Measurements from ENCODE around the gene GALM. TPM values are rescaled to one million over a fixed set of nuclear protein-coding genes. Genes with fewer than 3 reads are reported as not detected.

GALM gene
- polyA plus RNA-seq, 1 experiment, result 10.1 TPM

GRCh38 chr2:38691994-38692393, 26.1 kb downstream of the GALM start:
- Histone ChIP-seq H3K36me3 (ENCODE audit: control insufficient read depth, insufficient read depth, low read length) (no peaks in the 10 kb centered on the region), H3K27me3 (ENCODE audit: control insufficient read depth, insufficient read depth, low read length) (no peaks in the 10 kb centered on the region), H3K4me3 (ENCODE audit: low read depth, low read length) (no peak overlapping the region)
- CTCF ChIA-PET, result interaction anchor here (0.8 to 0.9 kb wide), 2 partner anchors 88 to 110 kb away, joined by 3 read pairs; no protein-coding TSS in a partner anchor
- POLR2A ChIA-PET, result interaction anchor here (0.5 kb wide), 1 partner anchor 93 kb away, joined by 3 read pairs; no protein-coding TSS in a partner anchor
- no peak for TF ChIP-seq CTCF (IDR thresholded peaks at IDR 0.05; ENCODE audit: insufficient read depth, low read depth, low read length)
- no peak for DNase-seq (ENCODE audit: low read depth)

- POLR2A ChIA-PET, result interaction anchor here (0.5 kb wide), 1 partner anchor 94 kb away, joined by 3 read pairs; no protein-coding TSS in a partner anchor
- no peaks in the 10 kb centered on the region for H3K27me3 ChIP-seq (ENCODE audit: control insufficient read depth, insufficient read depth, low read length)
- CTCF ChIA-PET, result no interaction called here
These were observed 26.9 kb downstream of the GALM start for GRCh38 chr2:38692636-38693318.

GRCh38 chr2:38697116-38697840, 31.4 kb downstream of the GALM start:
- Histone ChIP-seq H3K27me3 (ENCODE audit: control insufficient read depth, insufficient read depth, low read length) (no peaks in the 10 kb centered on the region), H3K36me3 (ENCODE audit: control insufficient read depth, insufficient read depth, low read length) (no peaks in the 10 kb centered on the region), H3K4me3 (ENCODE audit: low read depth, low read length) (no peak overlapping the region)
- ChIA-PET POLR2A (no interaction called here), CTCF (interaction anchor here (2.3 kb wide), 1 partner anchor 27 kb away, joined by 8 read pairs; no protein-coding TSS in a partner anchor)
- no peak for DNase-seq (ENCODE audit: low read depth)
- TF ChIP-seq CTCF (IDR thresholded peaks at IDR 0.05; ENCODE audit: insufficient read depth, low read depth, low read length), result no peak

More at GRCh38 chr2:38692636-38693318, 26.9 kb downstream of the GALM start:
- DNase-seq (ENCODE audit: low read depth), result no peak
- H3K4me3 ChIP-seq (ENCODE audit: low read depth, low read length), result no peak overlapping the region
- H3K36me3 ChIP-seq (ENCODE audit: control insufficient read depth, insufficient read depth, low read length), result no peaks in the 10 kb centered on the region
- no peak for TF ChIP-seq CTCF (IDR thresholded peaks at IDR 0.05; ENCODE audit: insufficient read depth, low read depth, low read length)

GRCh38 chr2:38698467-38699003, 32.6 kb downstream of the GALM start:
- no peak for DNase-seq (ENCODE audit: low read depth)
- POLR2A ChIA-PET, result no interaction called here
- Histone ChIP-seq H3K4me3 (ENCODE audit: low read depth, low read length) (no peak overlapping the region), H3K27me3 (ENCODE audit: control insufficient read depth, insufficient read depth, low read length) (no peaks in the 10 kb centered on the region), H3K36me3 (ENCODE audit: control insufficient read depth, insufficient read depth, low read length) (no peaks in the 10 kb centered on the region)
- no peak for TF ChIP-seq CTCF (IDR thresholded peaks at IDR 0.05; ENCODE audit: insufficient read depth, low read depth, low read length)
- CTCF ChIA-PET, result interaction anchor here (0.9 to 2.3 kb wide), 2 partner anchors 8 to 26 kb away, joined by 3 to 8 read pairs; no protein-coding TSS in a partner anchor

Measured in BJ (cell line).